Left renal cortex interstitium (tissue), 4 donors: ENCODE measurements around the gene TIMM44. TPM values are rescaled to one million over a fixed set of nuclear protein-coding genes. Genes with fewer than 3 reads are reported as not detected.
"Not testable (repeated sequence)": the region's sequence is repeated elsewhere in the genome, so short reads cannot be mapped to it uniquely, and the experiment has no call there.

Source experiments
- DNase-seq, 4 donors: peaks; one replicate each; pipeline ENCODE4 v3.0.0-alpha.2; 2013; ENCODE audit warnings: low read depth in 4 of 4, low spot score in 2 of 4, missing footprints in 1 of 4
- polyA plus RNA-seq, 4 donors: library from polyadenylated mRNA; unstranded; fragments of 120-200 nt; gene quantifications; one replicate each; pipeline ENCODE4 v1.2.1, GENCODE V29; 2013; ENCODE audit not compliant: insufficient read length in 4 of 4

Gene TIMM44
- polyA plus RNA-seq, 4 donors, result 39.2 to 62.5 (median 52.1) TPM

GRCh38 chr19:7977723-7978040, 34.2 kb upstream of the TIMM44 start:
- no peak for DNase-seq

- DNase-seq, result no peak
Measured at GRCh38 chr19:7977021-7977722, 33.7 kb upstream of the TIMM44 start.

GRCh38 chr19:7976461-7976860, 33.0 kb upstream of the TIMM44 start:
- no peak for DNase-seq

- no peak for DNase-seq
Measured at GRCh38 chr19:7975037-7975436, 31.6 kb upstream of the TIMM44 start.

GRCh38 chr19:7973883-7974282, 30.4 kb upstream of the TIMM44 start:
- no peak for DNase-seq

- DNase-seq, result no peak
Measured at GRCh38 chr19:7971553-7972520, 28.4 kb upstream of the TIMM44 start.

- DNase-seq, result peak in 1 of 4 donors; percentile 39
Measured at GRCh38 chr19:7970716-7971448, 27.4 kb upstream of the TIMM44 start.

- DNase-seq, result no peak
Measured at GRCh38 chr19:7969555-7969939, 26.1 kb upstream of the TIMM44 start.

- no peak for DNase-seq
Measured at GRCh38 chr19:7968796-7969554, 25.5 kb upstream of the TIMM44 start.

- no peak for DNase-seq
Measured at GRCh38 chr19:7968008-7968795, 24.7 kb upstream of the TIMM44 start.

- DNase-seq, result no peak
Measured at GRCh38 chr19:7965921-7966665, 22.6 kb upstream of the TIMM44 start.

- DNase-seq, result no peak
Measured at GRCh38 chr19:7965259-7965841, 21.9 kb upstream of the TIMM44 start.

- DNase-seq, result no peak
Measured at GRCh38 chr19:7963566-7963965, 20.1 kb upstream of the TIMM44 start.

GRCh38 chr19:7962644-7963268, 19.3 kb upstream of the TIMM44 start:
- no peak for DNase-seq

- DNase-seq, result no peak
Measured at GRCh38 chr19:7961920-7962626, 18.6 kb upstream of the TIMM44 start.

GRCh38 chr19:7961082-7961481, 17.6 kb upstream of the TIMM44 start:
- not testable (repeated sequence) for DNase-seq

GRCh38 chr19:7959211-7959610, 15.7 kb upstream of the TIMM44 start:
- DNase-seq, result no peak

- DNase-seq, result no peak
Measured at GRCh38 chr19:7955696-7956095, 12.2 kb upstream of the TIMM44 start.
